PC-3 (cell line): ENCODE measurements around the gene SLC26A8.

ENCODE experiments used
- CTCF ChIP-seq: fragments of 300-600 bp; sonication (generic); conservative IDR thresholded peaks from 2 replicates; pipeline ENCODE4 v1.5.1; 2017; ENCODE audit warnings: antibody characterized with exemption, low read depth, mild to moderate bottlenecking, low read length
- EZH2 ChIP-seq: fragments of 300-600 bp; sonication (generic); IDR thresholded peaks from one replicate; pipeline ENCODE4 v1.6.1; 2017; ENCODE audit warnings: antibody characterized with exemption, mild to moderate bottlenecking, low read length; ENCODE audit not compliant: unreplicated experiment
- EZH2phosphoT487 ChIP-seq: fragments of 300-600 bp; sonication (generic); IDR thresholded peaks from 2 replicates; pipeline ENCODE4 v1.6.1; 2018; ENCODE audit warnings: mild to moderate bottlenecking, antibody characterized with exemption, low read length, borderline replicate concordance

DNA sequence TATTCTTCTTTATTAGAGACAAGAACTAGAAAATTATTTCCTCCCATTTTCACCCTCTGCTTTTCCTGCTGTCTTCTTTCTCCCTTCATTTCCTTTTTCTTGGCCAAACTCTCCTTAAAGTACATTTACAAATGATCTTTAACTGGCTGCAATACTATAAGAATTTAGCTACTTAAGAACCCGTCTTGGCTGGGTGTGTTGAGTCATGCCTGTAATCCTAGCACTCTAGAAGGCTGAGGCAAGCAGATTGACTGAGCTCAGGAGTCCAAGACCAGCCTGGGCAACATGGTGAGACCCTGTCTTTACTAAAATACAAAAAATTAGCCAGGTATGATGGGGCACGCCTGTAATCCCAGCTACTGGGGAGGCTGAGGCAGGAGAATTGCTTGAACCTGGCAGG lies 64.3 kb downstream of the SLC26A8 start:
- TF ChIP-seq CTCF (no peak), EZH2 (no peak), EZH2phosphoT487 (no peak)
